DMS153 treated with DMSO at 0.1 percent for 48 hours (cell line): ENCODE data around the gene P2RX3.
A peak's percentile ranks its signal among the peaks of the same experiment; 100 is the strongest.

ENCODE experiments used
- DNase-seq: peaks from one replicate; lab custom pipeline; 2025; ENCODE audit not compliant: unreplicated experiment; lab: John Stamatoyannopoulos, UW

The P2RX3 gene

GRCh38 chr11:57368106-57368844 lies 30.1 kb downstream of the P2RX3 start:
- peak; percentile 1 for DNase-seq

GRCh38 chr11:57368845-57369232 lies 30.7 kb downstream of the P2RX3 start:
- no peak for DNase-seq

- DNase-seq: no peak
Observed at GRCh38 chr11:57370251-57370650, 32.1 kb downstream of the P2RX3 start.

- no peak for DNase-seq
Observed at GRCh38 chr11:57370941-57371340, 32.8 kb downstream of the P2RX3 start.

- no peak for DNase-seq
Observed at GRCh38 chr11:57373146-57373545, 35.0 kb downstream of the P2RX3 start.

- DNase-seq: no peak
Observed at GRCh38 chr11:57374966-57375365, 36.8 kb downstream of the P2RX3 start.

GRCh38 chr11:57375490-57375889 lies 37.3 kb downstream of the P2RX3 start:
- DNase-seq: no peak

GRCh38 chr11:57376095-57377090 lies 38.2 kb downstream of the P2RX3 start:
- no peak for DNase-seq

- DNase-seq: no peak
Observed at GRCh38 chr11:57377107-57377506, 39.0 kb downstream of the P2RX3 start.

GRCh38 chr11:57378186-57378585 lies 40.0 kb downstream of the P2RX3 start:
- no peak for DNase-seq

- no peak for DNase-seq
Observed at GRCh38 chr11:57379732-57380131, 41.6 kb downstream of the P2RX3 start.

GRCh38 chr11:57380975-57381374 lies 42.8 kb downstream of the P2RX3 start, which contains the start of gene PRG3:
PRG3 (minus strand) TSS chr11:57381150; CDS start chr11:57380708, 442 bp downstream.
- DNase-seq: no peak

- DNase-seq: no peak
Observed at GRCh38 chr11:57386178-57386940, 48.2 kb downstream of the P2RX3 start.

GRCh38 chr11:57387289-57388030 lies 49.3 kb downstream of the P2RX3 start:
- no peak for DNase-seq

- no peak for DNase-seq
Observed at GRCh38 chr11:57390535-57390934, 52.4 kb downstream of the P2RX3 start, which contains the start of gene PRG2. PRG2 (minus strand) TSS chr11:57390650; CDS start chr11:57389944, 706 bp downstream.

GRCh38 chr11:57391111-57391510 lies 53.0 kb downstream of the P2RX3 start:
- no peak for DNase-seq

- no peak for DNase-seq
Observed at GRCh38 chr11:57391539-57391938, 53.4 kb downstream of the P2RX3 start.

GRCh38 chr11:57392066-57392762 lies 54.1 kb downstream of the P2RX3 start:
- no peak for DNase-seq

- DNase-seq: no peak
Observed at GRCh38 chr11:57392763-57393105, 54.6 kb downstream of the P2RX3 start.
